A549 (cell line): ENCODE data around the gene ACVR1. TPM values are rescaled to one million over a fixed set of nuclear protein-coding genes. Genes with fewer than 3 reads are reported as not detected.

Source experiments
- ATAC-seq, 2 experiments: fragments of 200-7000 bp in 1 of 2; fragments of >200 bp in 1 of 2; cut with Nextera tagmentation in 1 of 2; cut with Tn5 transposase in 1 of 2; 3 replicates each; pipeline versions ENCODE4 v1.8.0 to v1.9.1; 2018 to 2020; ENCODE audit warnings: mild to moderate bottlenecking in 1 of 2, moderate library complexity in 1 of 2
- CTCF ChIA-PET: fragments of 300-600 bp; sonication (Branson Sonifier 250); formaldehyde crosslinking; extraction: SDS; loops from one replicate; lab custom pipeline; 2021; ENCODE audit warnings: antibody characterized with exemption, inconsistent platforms; lab: Yijun Ruan, JAX
- POLR2A ChIA-PET: fragments of 350-600 bp; formaldehyde crosslinking; extraction: SDS; loops from one replicate; lab custom pipeline; 2021; ENCODE audit warnings: antibody characterized with exemption, inconsistent platforms; lab: Yijun Ruan, JAX
- DNase-seq, 2 experiments: peaks; one replicate each; pipeline versions ENCODE4 v3.0.0 to v3.0.0-alpha.2; 2011 to 2016; ENCODE audit warnings: low read depth in 1 of 2, low spot score in 1 of 2
- FAIRE-seq: peaks from 2 replicates; lab custom pipeline; 2011; peaks lifted over from hg19 to GRCh38; lab: Jason Lieb, UNC
- H3K27ac ChIP-seq, 2 experiments: fragments of >200 bp; sonication (Bioruptor Twin); formaldehyde crosslinking; 3 replicates each; pipeline ENCODE4 v1.5.1; 2016 to 2017
- H3K4me1 ChIP-seq: fragments of >200 bp; sonication (Bioruptor Twin); formaldehyde crosslinking; 3 replicates; pipeline ENCODE4 v1.6.1; 2016
- H3K4me2 ChIP-seq: fragments of >200 bp; sonication (Bioruptor Twin); formaldehyde crosslinking; 3 replicates; pipeline ENCODE4 v1.6.1; 2016
- H3K4me3 ChIP-seq: fragments of >200 bp; sonication (Bioruptor Twin); formaldehyde crosslinking; 3 replicates; pipeline ENCODE4 v1.5.1; 2016
- H3K9me3 ChIP-seq: fragments of >200 bp; sonication (Bioruptor Twin); formaldehyde crosslinking; 3 replicates; pipeline ENCODE4 v1.6.1; 2016
- CBX8 ChIP-seq: fragments of 200-600 bp; sonication (generic); IDR thresholded peaks from 2 replicates; pipeline ENCODE4 v1.6.1; 2016
- CEBPB ChIP-seq, 2 experiments: fragments of >200 bp in 1 of 2; sonication (Bioruptor Twin) in 1 of 2; formaldehyde crosslinking in 1 of 2; IDR thresholded peaks; 2 replicates each; pipeline ENCODE4 v1.6.1; 2012 to 2016
- CHD2 ChIP-seq: fragments of 150-350 bp; IDR thresholded peaks from 2 replicates; pipeline ENCODE4 v1.6.1; 2014; ENCODE audit warnings: low read length; ENCODE audit not compliant: partially characterized antibody
- E2F6 ChIP-seq: IDR thresholded peaks from 2 replicates; pipeline ENCODE4 v1.6.1; 2012; ENCODE audit warnings: low read depth, borderline replicate concordance
- EHF ChIP-seq: fragments of 250-450 bp; sonication (Bioruptor Pico); IDR thresholded peaks from 2 replicates; pipeline ENCODE4 v1.5.0; 2020; ENCODE audit warnings: mild to moderate bottlenecking
- ELK1 ChIP-seq: fragments of 150-350 bp; IDR thresholded peaks from 2 replicates; pipeline ENCODE4 v1.6.1; 2014; ENCODE audit warnings: low read depth, mild to moderate bottlenecking, low read length
- FOSB ChIP-seq: fragments of 250-450 bp; sonication (Bioruptor Pico); IDR thresholded peaks from 2 replicates; pipeline ENCODE4 v1.5.0; 2020; ENCODE audit warnings: mild to moderate bottlenecking, moderate library complexity
- HDAC2 ChIP-seq: fragments of 200-600 bp; sonication (generic); IDR thresholded peaks from 2 replicates; pipeline ENCODE4 v1.6.1; 2016
- HOXB5 ChIP-seq: fragments of 250-450 bp; sonication (Bioruptor Pico); IDR thresholded peaks from 2 replicates; pipeline ENCODE4 v1.5.0; 2020; ENCODE audit warnings: mild to moderate bottlenecking, moderate library complexity
- MAFK ChIP-seq: fragments of 450-650 bp; IDR thresholded peaks from 2 replicates; pipeline ENCODE4 v1.6.1; 2014; ENCODE audit not compliant: partially characterized antibody
- MAX ChIP-seq: IDR thresholded peaks from 2 replicates; pipeline ENCODE4 v1.6.1; 2012
- MAZ ChIP-seq: fragments of 150-350 bp; IDR thresholded peaks from 2 replicates; pipeline ENCODE4 v1.6.1; 2014; ENCODE audit warnings: antibody characterized with exemption, low read depth, low read length, borderline replicate concordance
- NFE2L2 ChIP-seq: fragments of 150-350 bp; conservative IDR thresholded peaks from 2 replicates; pipeline ENCODE4 v1.6.1; 2014; ENCODE audit warnings: low read length
- NR3C1 ChIP-seq: fragments of >200 bp; sonication (Bioruptor Twin); formaldehyde crosslinking; IDR thresholded peaks from 3 replicates; pipeline ENCODE4 v1.6.1; 2017
- PBX3 ChIP-seq: IDR thresholded peaks from 2 replicates; pipeline ENCODE4 v1.6.1; 2012
- PHF8 ChIP-seq: fragments of 200-600 bp; sonication (generic); IDR thresholded peaks from 2 replicates; pipeline ENCODE4 v1.6.1; 2016; ENCODE audit warnings: low read depth, mild to moderate bottlenecking, antibody characterized with exemption, moderate library complexity, borderline replicate concordance
- POLR2A ChIP-seq: IDR thresholded peaks from 2 replicates; pipeline ENCODE4 v1.6.1; 2012; ENCODE audit warnings: mild to moderate bottlenecking, low read length
- POLR2AphosphoS2 ChIP-seq: conservative IDR thresholded peaks from 2 replicates; pipeline ENCODE4 v1.6.1; 2012; ENCODE audit warnings: low read length, improper control_type of control experiment, inconsistent platforms
- RAD21 ChIP-seq, 2 experiments: fragments of >200 bp in 1 of 2; sonication (Bioruptor Twin) in 1 of 2; formaldehyde crosslinking in 1 of 2; IDR thresholded peaks in 1 of 2; conservative IDR thresholded peaks in 1 of 2; 2 replicates in 1 of 2; 3 replicates in 1 of 2; pipeline ENCODE4 v1.6.1; 2012 to 2018; ENCODE audit warnings: inconsistent platforms in 1 of 2
- REST ChIP-seq: fragments of 200-600 bp; sonication (generic); IDR thresholded peaks from 2 replicates; pipeline ENCODE4 v1.6.1; 2016; ENCODE audit warnings: antibody characterized with exemption, mild to moderate bottlenecking, moderate library complexity
- RNF2 ChIP-seq: fragments of 200-600 bp; sonication (generic); IDR thresholded peaks from 2 replicates; pipeline ENCODE4 v1.6.1; 2016; ENCODE audit warnings: low read depth, mild to moderate bottlenecking, antibody characterized with exemption, moderate library complexity, borderline replicate concordance
- SMC3 ChIP-seq: fragments of >200 bp; sonication (Bioruptor Twin); formaldehyde crosslinking; IDR thresholded peaks from 3 replicates; pipeline ENCODE4 v1.6.1; 2018; ENCODE audit warnings: inconsistent platforms
- SREBF2 ChIP-seq: fragments of 450-650 bp; IDR thresholded peaks from 2 replicates; pipeline ENCODE4 v1.6.1; 2014; ENCODE audit warnings: mild to moderate bottlenecking, moderate library complexity
- ZC3H11A ChIP-seq: fragments of 450-650 bp; IDR thresholded peaks from 2 replicates; pipeline ENCODE4 v1.6.1; 2014; ENCODE audit warnings: antibody characterized with exemption, mild to moderate bottlenecking
- ZFP36 ChIP-seq: fragments of 450-650 bp; IDR thresholded peaks from 2 replicates; pipeline ENCODE4 v1.6.1; 2014; ENCODE audit warnings: borderline replicate concordance; ENCODE audit not compliant: partially characterized antibody
- WGBS: methylation state at CpG from one replicate; pipeline ENCODE4 v1.1.6; 2017; ENCODE audit errors: missing lambda C conversion rate; 5-methylcytosine and 5-hydroxymethylcytosine counted together
- polyA plus RNA-seq, 4 experiments: library from polyadenylated mRNA; depleted of rRNA in 3 of 4; stranded (reverse); fragments of >200 nt; fragmentation: RNase III in 1 of 4; extraction: RNeasy Plus Mini Kit Qiagen cat#74134 plus additional on column Dnase treatment in 1 of 4; gene quantifications; 2 replicates in 3 of 4; 3 replicates in 1 of 4; pipeline ENCODE4 v1.2.3, GENCODE V29; 2011 to 2017

Gene ACVR1
- polyA plus RNA-seq, 2 of the 4 experiments (the other 2 are of a cell fraction): 14.6 to 21.6 TPM

- CTCF ChIA-PET: interaction anchor here (1.4 kb wide), 1 partner anchor 9 kb away, joined by 4 read pairs; no protein-coding TSS in a partner anchor
- 74% methylated on average over 5 of the region's 5 CpGs for WGBS
- ATAC-seq (no peak), DNase-seq (no peak), FAIRE-seq (no peak)
- POLR2A ChIA-PET: no interaction called here
- no peak for TF ChIP-seq ELK1
- TF ChIP-seq MAZ: no peak
- no peak for TF ChIP-seq PHF8
- no peak for TF ChIP-seq RAD21 (conservative IDR thresholded peaks at IDR 0.05 in 1 of 2, IDR thresholded peaks at IDR 0.05 in 1 of 2)
- TF ChIP-seq REST: no peak
- TF ChIP-seq FOSB (CRISPR knock-in tag): no peak
- TF ChIP-seq ZFP36: no peak
- no peak for TF ChIP-seq EHF
- no peak for TF ChIP-seq SMC3
- no peak for TF ChIP-seq CHD2
- no peak for TF ChIP-seq SREBF2
- no peak for TF ChIP-seq HDAC2
- no peak for TF ChIP-seq CEBPB (IDR thresholded peaks at IDR 0.05)
- no peak for TF ChIP-seq NFE2L2
- Histone ChIP-seq H3K4me1 (no peaks in the 10 kb centered on the region), H3K4me3 (no peak overlapping the region), H3K4me2 (no peak overlapping the region), H3K9me3 (peaks cover 16% of the 10 kb centered on the region; the same call in 2 of the 3 replicates), H3K27ac (no peak overlapping the region)
These were observed 115.2 kb downstream of the ACVR1 start for GRCh38 chr2:157760949-157761348.

- Histone ChIP-seq H3K4me3 (no peak overlapping the region), H3K4me1 (no peaks in the 10 kb centered on the region), H3K9me3 (peaks cover 22% of the 10 kb centered on the region; the same call in 2 of the 3 replicates), H3K4me2 (no peak overlapping the region), H3K27ac (no peak overlapping the region)
- ATAC-seq: no peak
- ChIA-PET CTCF (interaction anchor here (0.7 kb wide), 1 partner anchor 131 kb away, joined by 3 read pairs; no protein-coding TSS in a partner anchor), POLR2A (no interaction called here)
- DNase-seq: no peak
- TF ChIP-seq HOXB5 (CRISPR knock-in tag): no peak
- no peak for TF ChIP-seq REST
- TF ChIP-seq POLR2AphosphoS2: no peak
- TF ChIP-seq CBX8: no peak
- TF ChIP-seq MAX: no peak
- TF ChIP-seq E2F6: no peak
- no peak for TF ChIP-seq PBX3
- no peak for TF ChIP-seq POLR2A
- no peak for TF ChIP-seq RNF2
- TF ChIP-seq ZC3H11A: no peak
- TF ChIP-seq SREBF2: no peak
- TF ChIP-seq CEBPB (IDR thresholded peaks at IDR 0.05): no peak
- no peak for TF ChIP-seq NR3C1
- no peak for TF ChIP-seq MAFK
- FAIRE-seq: no peak
These were observed 116.3 kb downstream of the ACVR1 start for GRCh38 chr2:157759855-157760254.
